CD14-positive monocyte (primary cell): ENCODE results near the gene GNAS. TPM values are rescaled to one million over a fixed set of nuclear protein-coding genes. Genes with fewer than 3 reads are reported as not detected.

Experiments used
- DNase-seq, 3 donors: peaks; one replicate each; pipeline ENCODE4 v3.0.0-alpha.2; 2011 to 2022
- H2AFZ ChIP-seq: 2 replicates; pipeline ENCODE4 v1.6.0; 2012; ENCODE audit warnings: mild to moderate bottlenecking, low read depth, low read length, inconsistent platforms; ENCODE audit not compliant: insufficient read depth, poor library complexity, severe bottlenecking
- H3K27ac ChIP-seq, 2 donors: 1 replicate in 1 of 2; 2 replicates in 1 of 2; pipeline ENCODE4 v1.5.1; 2012 to 2013; ENCODE audit warnings: low read length in 2 of 2, control low read depth in 1 of 2, inconsistent platforms in 1 of 2, low read depth in 1 of 2, mild to moderate bottlenecking in 1 of 2
- H3K27me3 ChIP-seq, 2 donors: one replicate each; pipeline versions ENCODE4 v1.6.0 to v1.6.1; 2011 to 2013; ENCODE audit warnings: low read length in 2 of 2; ENCODE audit not compliant: control insufficient read depth in 2 of 2, insufficient read depth in 2 of 2
- H3K36me3 ChIP-seq, 2 donors: replicated peaks in 1 of 2; 1 replicate in 1 of 2; 2 replicates in 1 of 2; pipeline versions ENCODE4 v1.5.1 to v1.6.1; 2012 to 2013; ENCODE audit warnings: low read length in 2 of 2, control low read depth in 1 of 2, inconsistent platforms in 1 of 2, mild to moderate bottlenecking in 1 of 2; ENCODE audit not compliant: insufficient read depth in 2 of 2, control insufficient read depth in 1 of 2
- H3K4me1 ChIP-seq, 2 donors: 1 replicate in 1 of 2; 2 replicates in 1 of 2; pipeline versions ENCODE4 v1.5.1 to v1.6.1; 2012 to 2013; ENCODE audit warnings: low read length in 2 of 2, control low read depth in 1 of 2, inconsistent platforms in 1 of 2, mild to moderate bottlenecking in 1 of 2, moderate library complexity in 1 of 2; ENCODE audit not compliant: insufficient read depth in 2 of 2, control insufficient read depth in 1 of 2
- H3K4me2 ChIP-seq: replicated peaks from 2 replicates; pipeline ENCODE3; 2012; ENCODE audit warnings: low read length, moderate library complexity, mild to moderate bottlenecking; ENCODE audit not compliant: poor library complexity, severe bottlenecking; ENCODE audit errors: extremely low read depth
- H3K4me3 ChIP-seq, 3 experiments: fragments of 200-600 bp in 1 of 3; sonication (generic) in 1 of 3; replicated peaks in 1 of 3; 1 replicate in 2 of 3; 2 replicates in 1 of 3; pipeline ENCODE4 v1.5.1; 2011 to 2013; ENCODE audit warnings: low read length in 3 of 3, mild to moderate bottlenecking in 3 of 3, control low read depth in 2 of 3, low read depth in 2 of 3, inconsistent platforms in 1 of 3, moderate library complexity in 1 of 3
- H3K79me2 ChIP-seq: 2 replicates; pipeline ENCODE4 v1.6.0; 2012; ENCODE audit warnings: mild to moderate bottlenecking, control low read depth, inconsistent platforms, low read length, moderate library complexity; ENCODE audit not compliant: insufficient read depth
- H3K9ac ChIP-seq: 2 replicates; pipeline ENCODE4 v1.6.0; 2017; ENCODE audit warnings: low read length, mild to moderate bottlenecking; ENCODE audit not compliant: insufficient read depth, poor library complexity, severe bottlenecking
- H3K9me3 ChIP-seq, 2 donors: replicated peaks in 1 of 2; 1 replicate in 1 of 2; 2 replicates in 1 of 2; pipeline versions ENCODE4 v1.5.1 to v1.6.1; 2012 to 2013; ENCODE audit warnings: low read length in 2 of 2, control low read depth in 1 of 2; ENCODE audit not compliant: control insufficient read depth in 1 of 2, insufficient read depth in 1 of 2
- H4K20me1 ChIP-seq: 2 replicates; pipeline ENCODE4 v1.6.0; 2012; ENCODE audit warnings: mild to moderate bottlenecking, low read length, control low read depth, moderate library complexity; ENCODE audit not compliant: insufficient read depth
- H3K27ac Mint-ChIP-seq, 7 donors: one replicate each; pipeline ENCODE4 v1.8.0; 2020; ENCODE audit warnings: mild to moderate bottlenecking in 7 of 7, mixed read lengths in 7 of 7, moderate library complexity in 6 of 7, inconsistent platforms in 2 of 7
- H3K27me3 Mint-ChIP-seq, 3 donors: one replicate each; pipeline ENCODE4 v1.8.0; 2021 to 2022; ENCODE audit warnings: low read depth in 3 of 3, mild to moderate bottlenecking in 3 of 3, mixed read lengths in 3 of 3, moderate library complexity in 3 of 3, inconsistent platforms in 1 of 3
- H3K36me3 Mint-ChIP-seq, 2 donors: one replicate each; pipeline ENCODE4 v1.8.0; 2020; ENCODE audit warnings: mixed read lengths in 2 of 2, inconsistent platforms in 1 of 2, mild to moderate bottlenecking in 1 of 2
- H3K4me1 Mint-ChIP-seq: one replicate; pipeline ENCODE4 v1.8.0; 2020; ENCODE audit warnings: mild to moderate bottlenecking, mixed read lengths
- H3K4me3 Mint-ChIP-seq, 2 donors: one replicate each; pipeline ENCODE4 v1.8.0; 2020; ENCODE audit warnings: mild to moderate bottlenecking in 2 of 2, mixed read lengths in 2 of 2, moderate library complexity in 1 of 2
- H3K9me3 Mint-ChIP-seq, 7 donors: one replicate each; pipeline ENCODE4 v1.8.0; 2020 to 2022; ENCODE audit warnings: mixed read lengths in 7 of 7, mild to moderate bottlenecking in 6 of 7, moderate library complexity in 6 of 7, inconsistent platforms in 2 of 7
- CTCF ChIP-seq: fragments of 200-600 bp; IDR thresholded peaks from one replicate; pipeline ENCODE4 v1.8.0; 2022; ENCODE audit warnings: antibody characterized with exemption, mild to moderate bottlenecking
- WGBS: methylation state at CpG from one replicate; pipeline ENCODE4 v1.1.5; 2013; ENCODE audit warnings: missing lambda C conversion rate; ENCODE audit not compliant: insufficient coverage; 5-methylcytosine and 5-hydroxymethylcytosine counted together
- intact Hi-C, 2 donors: fragments of 100-400 bp; cut with micrococcal nuclease; formaldehyde crosslinking; loops; one replicate each; pipeline versions ENCODE4 v1.15.0 to v1.15.1; 2023
- polyA plus RNA-seq, 3 donors: library from polyadenylated mRNA; depleted of rRNA in 1 of 3; unstranded in 2 of 3; stranded (reverse) in 1 of 3; fragments of 300-500 nt in 2 of 3; fragments of >200 nt in 1 of 3; fragmentation: Illumina TruSeq in 2 of 3; gene quantifications; 1 replicate in 2 of 3; 2 replicates in 1 of 3; pipeline ENCODE4 v1.2.3, GENCODE V29; 2012 to 2021

The GNAS gene
- polyA plus RNA-seq, 3 donors, result 109 to 1,105 (median 124) TPM

GRCh38 chr20:58941471-58941870 lies 89.0 kb downstream of the GNAS start:
- no peak for DNase-seq
- Histone ChIP-seq H3K4me2 (no peak overlapping the region), H4K20me1 (no peaks in the 10 kb centered on the region), H3K79me2 (no peaks in the 10 kb centered on the region), H2AFZ (no peak overlapping the region), H3K4me3 (no peak overlapping the region), H3K27me3 (no peaks in the 10 kb centered on the region), H3K9ac (no peak overlapping the region), H3K4me1 (peaks cover 21 to 30% of the 10 kb centered on the region in 2 donors), H3K9me3 (no peaks in the 10 kb centered on the region), H3K36me3 (no peaks in the 10 kb centered on the region), H3K27ac (no peak overlapping the region)
- H3K27me3 Mint-ChIP-seq, result peaks cover 0 to 1% (median 0%) of the 10 kb centered on the region in 3 donors
- no peaks in the 10 kb centered on the region for H3K36me3 Mint-ChIP-seq
- H3K4me3 Mint-ChIP-seq, result no peak overlapping the region
- peaks cover 0 to 3% (median 0%) of the 10 kb centered on the region in 7 donors for H3K9me3 Mint-ChIP-seq
- peaks cover 30% of the 10 kb centered on the region for H3K4me1 Mint-ChIP-seq
- no peak for TF ChIP-seq CTCF
- H3K27ac Mint-ChIP-seq, result no peak overlapping the region
- WGBS, result no CpG with 5 or more reads among the region's 3 CpGs
- intact Hi-C loops, result no loop called here

- H3K36me3 Mint-ChIP-seq, result no peaks in the 10 kb centered on the region
- WGBS, result 60% methylated on average over 1 of the region's 4 CpGs
Measured at GRCh38 chr20:58942549-58942948, 90.0 kb downstream of the GNAS start.

More at GRCh38 chr20:58942549-58942948, 90.0 kb downstream of the GNAS start:
- Mint-ChIP-seq H3K4me1 (peaks cover 28% of the 10 kb centered on the region), H3K27ac (no peak overlapping the region), H3K9me3 (no peaks in the 10 kb centered on the region), H3K27me3 (peaks cover 0 to 1% (median 0%) of the 10 kb centered on the region in 3 donors), H3K4me3 (no peak overlapping the region)
- Histone ChIP-seq H3K4me1 (peaks cover 21 to 30% of the 10 kb centered on the region in 2 donors), H3K9me3 (no peaks in the 10 kb centered on the region), H3K79me2 (no peaks in the 10 kb centered on the region), H3K36me3 (no peaks in the 10 kb centered on the region), H2AFZ (no peak overlapping the region), H3K27me3 (no peaks in the 10 kb centered on the region), H3K9ac (no peak overlapping the region), H3K27ac (no peak overlapping the region), H3K4me3 (no peak overlapping the region), H3K4me2 (no peak overlapping the region), H4K20me1 (no peaks in the 10 kb centered on the region)
- intact Hi-C loops, result no loop called here
- DNase-seq, result no peak
- no peak for TF ChIP-seq CTCF
